ENCODE data around the gene AGPAT1. TPM values are rescaled to one million over a fixed set of nuclear protein-coding genes. Genes with fewer than 3 reads are reported as not detected.

The AGPAT1 gene
- total and polyA plus RNA-seq, 9 donors: 32.3 to 71.7 (median 61.7) TPM

GRCh38 chr6:32170294-32170693 lies 5.6 kb downstream of the AGPAT1 start:
- Histone ChIP-seq H3K4me1 (ENCODE audit: control insufficient read depth, insufficient read depth, low read length) (peaks cover 12% of the 10 kb centered on the region), H3K4me3 (ENCODE audit: low read length) (no peak overlapping the region), H3K36me3 (ENCODE audit: control insufficient read depth, insufficient read depth, low read length) (peaks cover 60% of the 10 kb centered on the region), H3K9me3 (replicated peaks; ENCODE audit: control insufficient read depth, low read depth, low read length) (no peaks in the 10 kb centered on the region), H3K27me3 (ENCODE audit: control insufficient read depth, insufficient read depth, low read length) (no peaks in the 10 kb centered on the region), H3K27ac (ENCODE audit: low read length) (no peak overlapping the region)
- peak; percentile 3 for DNase-seq
- WGBS (ENCODE audit: insufficient coverage): 88% methylated on average over 3 of the region's 11 CpGs

GRCh38 chr6:32168807-32169591 lies 6.9 kb downstream of the AGPAT1 start:
- H3K9me3 ChIP-seq (replicated peaks; ENCODE audit: control insufficient read depth, low read depth, low read length): no peaks in the 10 kb centered on the region
- H3K27ac ChIP-seq (ENCODE audit: low read length): no peak overlapping the region
- H3K36me3 ChIP-seq (ENCODE audit: control insufficient read depth, insufficient read depth, low read length): peaks cover 66% of the 10 kb centered on the region
- DNase-seq: peak; percentile 4
- 90% methylated on average over 9 of the region's 11 CpGs for WGBS (ENCODE audit: insufficient coverage)
- no peaks in the 10 kb centered on the region for H3K27me3 ChIP-seq (ENCODE audit: control insufficient read depth, insufficient read depth, low read length)
- no peak overlapping the region for H3K4me3 ChIP-seq (ENCODE audit: low read length)
- H3K4me1 ChIP-seq (ENCODE audit: control insufficient read depth, insufficient read depth, low read length): peaks cover 7% of the 10 kb centered on the region

GRCh38 chr6:32168350-32168749 lies 7.5 kb downstream of the AGPAT1 start:
- H3K4me3 ChIP-seq (ENCODE audit: low read length): no peak overlapping the region
- no peaks in the 10 kb centered on the region for H3K9me3 ChIP-seq (replicated peaks; ENCODE audit: control insufficient read depth, low read depth, low read length)
- peak; percentile 10 for DNase-seq
- H3K27ac ChIP-seq (ENCODE audit: low read length): no peak overlapping the region
- 100% methylated on average over 1 of the region's 2 CpGs for WGBS (ENCODE audit: insufficient coverage)
- H3K27me3 ChIP-seq (ENCODE audit: control insufficient read depth, insufficient read depth, low read length): no peaks in the 10 kb centered on the region
- peaks cover 68% of the 10 kb centered on the region for H3K36me3 ChIP-seq (ENCODE audit: control insufficient read depth, insufficient read depth, low read length)
- peaks cover 7% of the 10 kb centered on the region for H3K4me1 ChIP-seq (ENCODE audit: control insufficient read depth, insufficient read depth, low read length)

- peak; percentile 3 for DNase-seq
- 27% methylated on average over 4 of the region's 6 CpGs for WGBS (ENCODE audit: insufficient coverage)
- H3K27ac ChIP-seq (ENCODE audit: low read length): peak overlapping the region; percentile 20
Measured at GRCh38 chr6:32167761-32168262, 8.1 kb downstream of the AGPAT1 start.

GRCh38 chr6:32167154-32167760 lies 8.6 kb downstream of the AGPAT1 start:
- no peaks in the 10 kb centered on the region for H3K9me3 ChIP-seq (replicated peaks; ENCODE audit: control insufficient read depth, low read depth, low read length)
- H3K27ac ChIP-seq (ENCODE audit: low read length): peak overlapping the region; percentile 20
- peaks cover 73% of the 10 kb centered on the region for H3K36me3 ChIP-seq (ENCODE audit: control insufficient read depth, insufficient read depth, low read length)
- H3K4me1 ChIP-seq (ENCODE audit: control insufficient read depth, insufficient read depth, low read length): peaks cover 3% of the 10 kb centered on the region
- peak; percentile 12 for DNase-seq
- H3K27me3 ChIP-seq (ENCODE audit: control insufficient read depth, insufficient read depth, low read length): no peaks in the 10 kb centered on the region
- H3K4me3 ChIP-seq (ENCODE audit: low read length): no peak overlapping the region
- 73% methylated on average over 28 of the region's 32 CpGs for WGBS (ENCODE audit: insufficient coverage)

More at GRCh38 chr6:32167761-32168262, 8.1 kb downstream of the AGPAT1 start:
- no peaks in the 10 kb centered on the region for H3K27me3 ChIP-seq (ENCODE audit: control insufficient read depth, insufficient read depth, low read length)
- H3K36me3 ChIP-seq (ENCODE audit: control insufficient read depth, insufficient read depth, low read length): peaks cover 67% of the 10 kb centered on the region
- H3K9me3 ChIP-seq (replicated peaks; ENCODE audit: control insufficient read depth, low read depth, low read length): no peaks in the 10 kb centered on the region
- H3K4me3 ChIP-seq (ENCODE audit: low read length): no peak overlapping the region
- H3K4me1 ChIP-seq (ENCODE audit: control insufficient read depth, insufficient read depth, low read length): peaks cover 5% of the 10 kb centered on the region

GRCh38 chr6:32166411-32167061 lies 9.3 kb downstream of the AGPAT1 start:
- DNase-seq: peak; percentile 7
- Histone ChIP-seq H3K27me3 (ENCODE audit: control insufficient read depth, insufficient read depth, low read length) (no peaks in the 10 kb centered on the region), H3K27ac (ENCODE audit: low read length) (no peak overlapping the region), H3K36me3 (ENCODE audit: control insufficient read depth, insufficient read depth, low read length) (peaks cover 77% of the 10 kb centered on the region), H3K4me1 (ENCODE audit: control insufficient read depth, insufficient read depth, low read length) (peaks cover 3% of the 10 kb centered on the region), H3K4me3 (ENCODE audit: low read length) (no peak overlapping the region), H3K9me3 (replicated peaks; ENCODE audit: control insufficient read depth, low read depth, low read length) (no peaks in the 10 kb centered on the region)
- WGBS (ENCODE audit: insufficient coverage): 80% methylated on average over 20 of the region's 30 CpGs

GRCh38 chr6:32164295-32164694 lies 11.6 kb downstream of the AGPAT1 start, which contains the start of gene EGFL8:
TSS of gene EGFL8 (plus strand) at chr6:32164595. CDS start at chr6:32166166, 1,571 bp downstream.
- H3K9me3 ChIP-seq (replicated peaks; ENCODE audit: control insufficient read depth, low read depth, low read length): no peaks in the 10 kb centered on the region
- H3K36me3 ChIP-seq (ENCODE audit: control insufficient read depth, insufficient read depth, low read length): peaks cover 63% of the 10 kb centered on the region
- no peak within 1 kb of the TSS for H3K4me3 ChIP-seq (ENCODE audit: low read length)
- DNase-seq: peak; percentile 25
- H3K27me3 ChIP-seq (ENCODE audit: control insufficient read depth, insufficient read depth, low read length): no peaks in the 10 kb centered on the region
- H3K4me1 ChIP-seq (ENCODE audit: control insufficient read depth, insufficient read depth, low read length): peaks cover 3% of the 10 kb centered on the region
- peak within 1 kb of the TSS; percentile 35 for H3K27ac ChIP-seq (ENCODE audit: low read length)

GRCh38 chr6:32163559-32164258 lies 12.2 kb downstream of the AGPAT1 start:
- 79% methylated on average over 5 of the region's 7 CpGs for WGBS (ENCODE audit: insufficient coverage)
- Histone ChIP-seq H3K4me1 (ENCODE audit: control insufficient read depth, insufficient read depth, low read length) (peaks cover 3% of the 10 kb centered on the region), H3K4me3 (ENCODE audit: low read length) (no peak overlapping the region), H3K27me3 (ENCODE audit: control insufficient read depth, insufficient read depth, low read length) (no peaks in the 10 kb centered on the region), H3K36me3 (ENCODE audit: control insufficient read depth, insufficient read depth, low read length) (peaks cover 62% of the 10 kb centered on the region), H3K9me3 (replicated peaks; ENCODE audit: control insufficient read depth, low read depth, low read length) (no peaks in the 10 kb centered on the region), H3K27ac (ENCODE audit: low read length) (peak overlapping the region; percentile 35)
- DNase-seq: no peak

- Histone ChIP-seq H3K4me1 (ENCODE audit: control insufficient read depth, insufficient read depth, low read length) (peaks cover 20% of the 10 kb centered on the region), H3K36me3 (ENCODE audit: control insufficient read depth, insufficient read depth, low read length) (peaks cover 52% of the 10 kb centered on the region), H3K4me3 (ENCODE audit: low read length) (no peak overlapping the region)
Measured at GRCh38 chr6:32158052-32158451, 17.8 kb downstream of the AGPAT1 start.

More at GRCh38 chr6:32158052-32158451, 17.8 kb downstream of the AGPAT1 start:
- DNase-seq: no peak
- H3K27me3 ChIP-seq (ENCODE audit: control insufficient read depth, insufficient read depth, low read length): peaks cover 3% of the 10 kb centered on the region
- peaks cover 2% of the 10 kb centered on the region for H3K9me3 ChIP-seq (replicated peaks; ENCODE audit: control insufficient read depth, low read depth, low read length)
- no peak overlapping the region for H3K27ac ChIP-seq (ENCODE audit: low read length)

All from muscle of leg (tissue), 11 donors.